ENCODE measurements around the gene SMURF1. TPM values are rescaled to one million over a fixed set of nuclear protein-coding genes. Genes with fewer than 3 reads are reported as not detected.

The SMURF1 gene
- total RNA-seq, 4 donors from 2014 or later = 26.9 to 74.9 (median 30.2) TPM

DNA sequence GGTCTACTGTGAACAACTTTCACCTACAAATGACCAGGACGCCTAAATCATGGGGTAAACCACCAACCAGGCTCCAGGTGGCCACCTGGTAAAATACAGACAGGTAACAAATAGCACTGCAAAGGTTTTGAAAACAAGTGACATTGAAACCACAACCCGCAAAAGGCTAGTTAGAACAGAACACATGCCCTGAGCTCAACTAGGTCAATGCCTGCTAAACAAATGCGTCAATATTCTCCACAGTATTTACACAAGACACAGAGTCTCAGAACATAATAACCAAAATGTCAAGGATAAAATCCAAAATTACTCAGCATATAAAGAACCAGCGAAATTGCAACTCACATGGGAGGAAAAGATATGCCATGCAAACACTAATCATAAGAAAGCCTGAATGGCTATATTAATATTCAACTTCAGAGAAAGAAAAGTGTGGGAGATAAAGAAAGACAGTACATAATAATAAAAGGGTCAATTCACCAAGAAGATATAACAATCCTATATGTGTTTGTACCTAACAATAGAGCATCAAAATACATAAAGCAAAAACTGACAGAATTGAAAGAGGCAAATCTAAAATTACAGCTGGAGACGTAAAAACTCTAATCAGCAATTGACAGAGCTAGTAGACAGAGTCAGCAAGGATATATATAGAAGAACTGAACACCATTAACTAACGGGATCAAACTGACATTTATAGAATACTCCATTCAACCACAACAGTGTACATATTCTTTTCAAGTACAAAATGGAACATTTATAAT, 47.6 kb downstream of the SMURF1 start:
- DNase-seq (ENCODE audit: low spot score in 2 of 2) = no peak
- Histone ChIP-seq H3K4me1 (peaks cover 44% of the 10 kb centered on the region), H3K4me3 (no peak overlapping the region), H3K27ac (peak overlapping the region; percentile 66), H3K36me3 (no peaks in the 10 kb centered on the region), H3K27me3 (no peaks in the 10 kb centered on the region), H3K9me3 (no peaks in the 10 kb centered on the region)
- TF ChIP-seq POLR2AphosphoS5 (IDR thresholded peaks at IDR 0.05) (no peak), EP300 (IDR thresholded peaks at IDR 0.05) (no peak), POLR2A (IDR thresholded peaks at IDR 0.05) (no peak)
- TF ChIP-seq, protein P1, sequence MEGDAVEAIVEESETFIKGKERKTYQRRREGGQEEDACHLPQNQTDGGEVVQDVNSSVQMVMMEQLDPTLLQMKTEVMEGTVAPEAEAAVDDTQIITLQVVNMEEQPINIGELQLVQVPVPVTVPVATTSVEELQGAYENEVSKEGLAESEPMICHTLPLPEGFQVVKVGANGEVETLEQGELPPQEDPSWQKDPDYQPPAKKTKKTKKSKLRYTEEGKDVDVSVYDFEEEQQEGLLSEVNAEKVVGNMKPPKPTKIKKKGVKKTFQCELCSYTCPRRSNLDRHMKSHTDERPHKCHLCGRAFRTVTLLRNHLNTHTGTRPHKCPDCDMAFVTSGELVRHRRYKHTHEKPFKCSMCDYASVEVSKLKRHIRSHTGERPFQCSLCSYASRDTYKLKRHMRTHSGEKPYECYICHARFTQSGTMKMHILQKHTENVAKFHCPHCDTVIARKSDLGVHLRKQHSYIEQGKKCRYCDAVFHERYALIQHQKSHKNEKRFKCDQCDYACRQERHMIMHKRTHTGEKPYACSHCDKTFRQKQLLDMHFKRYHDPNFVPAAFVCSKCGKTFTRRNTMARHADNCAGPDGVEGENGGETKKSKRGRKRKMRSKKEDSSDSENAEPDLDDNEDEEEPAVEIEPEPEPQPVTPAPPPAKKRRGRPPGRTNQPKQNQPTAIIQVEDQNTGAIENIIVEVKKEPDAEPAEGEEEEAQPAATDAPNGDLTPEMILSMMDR (IDR thresholded peaks at IDR 0.05) = no peak
- 73% methylated on average over 6 of the region's 6 CpGs for WGBS

DNA sequence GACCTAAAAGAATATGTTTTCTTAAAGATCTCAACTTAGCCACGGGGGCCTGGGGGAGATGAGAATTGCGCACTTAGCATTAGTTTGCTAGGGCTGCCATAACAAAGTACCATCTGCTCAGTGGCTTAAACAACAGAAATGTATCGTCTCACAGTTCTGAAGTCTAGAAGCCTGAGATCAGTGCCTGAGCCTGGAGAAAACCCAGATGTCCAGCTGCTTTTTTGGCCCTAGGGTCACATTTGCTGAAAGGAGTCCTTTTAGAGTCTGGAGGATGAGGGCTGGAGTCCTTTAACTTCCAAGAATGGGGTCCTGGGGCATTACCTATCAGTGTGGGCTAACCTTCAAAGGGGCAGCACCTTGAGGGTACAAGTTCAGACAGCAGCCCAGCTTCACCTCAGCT, 48.2 kb downstream of the SMURF1 start:
- Histone ChIP-seq H3K27ac (peak overlapping the region; percentile 66), H3K4me1 (peaks cover 50% of the 10 kb centered on the region), H3K27me3 (no peaks in the 10 kb centered on the region), H3K9me3 (no peaks in the 10 kb centered on the region), H3K4me3 (no peak overlapping the region), H3K36me3 (no peaks in the 10 kb centered on the region)
- TF ChIP-seq, protein P1 (IDR thresholded peaks at IDR 0.05) = no peak
- TF ChIP-seq POLR2AphosphoS5 (IDR thresholded peaks at IDR 0.05) (no peak), POLR2A (IDR thresholded peaks at IDR 0.05) (no peak)
- 75% methylated on average over 3 of the region's 3 CpGs for WGBS
- DNase-seq (ENCODE audit: low spot score in 2 of 2) = no peak

DNA sequence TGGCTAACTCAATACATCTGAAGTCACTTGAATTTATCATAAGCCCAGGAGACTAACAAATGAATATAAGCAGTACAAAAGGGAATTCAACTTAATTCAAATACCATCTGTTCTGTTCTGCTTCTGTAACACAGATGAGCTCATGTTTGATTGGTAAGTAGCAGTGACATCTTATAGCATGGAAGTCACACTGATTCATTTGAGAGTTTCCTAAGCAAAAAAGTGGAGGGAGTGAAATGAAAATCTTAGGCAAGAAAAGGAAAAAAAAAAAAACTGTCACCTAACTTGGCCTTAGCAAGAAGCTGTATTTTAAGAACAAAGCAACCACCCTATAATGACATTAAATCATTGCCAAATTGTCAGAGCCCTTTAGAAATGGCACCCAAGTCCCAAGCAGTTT, 49.5 kb downstream of the SMURF1 start:
- H3K4me1 ChIP-seq = peaks cover 55% of the 10 kb centered on the region
- no peak overlapping the region for H3K27ac ChIP-seq
- no peak for DNase-seq (ENCODE audit: low spot score in 2 of 2)
- no peaks in the 10 kb centered on the region for H3K27me3 ChIP-seq
- TF ChIP-seq EP300 (IDR thresholded peaks at IDR 0.05) (no peak), POLR2A (IDR thresholded peaks at IDR 0.05) (no peak), POLR2AphosphoS5 (IDR thresholded peaks at IDR 0.05) (no peak)
- TF ChIP-seq, protein P1 (IDR thresholded peaks at IDR 0.05) = no peak
- no peak overlapping the region for H3K4me3 ChIP-seq
- H3K36me3 ChIP-seq = no peaks in the 10 kb centered on the region
- no peaks in the 10 kb centered on the region for H3K9me3 ChIP-seq

- Histone ChIP-seq H3K27ac (no peak overlapping the region), H3K4me1 (peaks cover 40% of the 10 kb centered on the region), H3K4me3 (no peak overlapping the region), H3K9me3 (no peaks in the 10 kb centered on the region), H3K27me3 (no peaks in the 10 kb centered on the region), H3K36me3 (no peaks in the 10 kb centered on the region)
- no peak for TF ChIP-seq POLR2AphosphoS5 (IDR thresholded peaks at IDR 0.05)
- TF ChIP-seq, protein P1 (IDR thresholded peaks at IDR 0.05) = no peak
- TF ChIP-seq POLR2A (IDR thresholded peaks at IDR 0.05) = no peak
- TF ChIP-seq EP300 (IDR thresholded peaks at IDR 0.05) = no peak
- DNase-seq (ENCODE audit: low spot score in 2 of 2) = no peak
- whole genome bisulfite sequencing = 86% methylated on average over 11 of the region's 11 CpGs
Measured at GRCh38 chr7:99092064-99092720, 51.7 kb downstream of the SMURF1 start.

GRCh38 chr7:99090771-99091542, 53.0 kb downstream of the SMURF1 start:
- Histone ChIP-seq H3K4me1 (peaks cover 32% of the 10 kb centered on the region), H3K9me3 (no peaks in the 10 kb centered on the region), H3K27ac (no peak overlapping the region), H3K27me3 (no peaks in the 10 kb centered on the region), H3K36me3 (no peaks in the 10 kb centered on the region), H3K4me3 (no peak overlapping the region)
- TF ChIP-seq POLR2A (IDR thresholded peaks at IDR 0.05) (no peak), POLR2AphosphoS5 (IDR thresholded peaks at IDR 0.05) (no peak), EP300 (IDR thresholded peaks at IDR 0.05) (no peak)
- TF ChIP-seq, protein P1 (IDR thresholded peaks at IDR 0.05) = no peak
- 54% methylated on average over 6 of the region's 6 CpGs for WGBS
- no peak for DNase-seq (ENCODE audit: low spot score in 2 of 2)

All from suprapubic skin (tissue), 4 donors.